Measurements from ENCODE around the gene MERTK.

- TF ChIP-seq CTCF (IDR thresholded peaks at IDR 0.05) (no peak), POLR2AphosphoS5 (IDR thresholded peaks at IDR 0.05) (no peak), POLR2A (IDR thresholded peaks at IDR 0.05) (no peak), EP300 (IDR thresholded peaks at IDR 0.05) (no peak)
Observed at GRCh38 chr2:111977240-111977639, 78.8 kb downstream of the MERTK start.

All from suprapubic skin (tissue), 4 donors.